Loucy (cell line): ENCODE results near the gene DRD2.

ENCODE experiments used
- H2AFZ ChIP-seq: fragments of 200-600 bp; sonication (generic); 2 replicates; pipeline ENCODE4 v1.6.0; 2016; ENCODE audit warnings: antibody characterized with exemption, mild to moderate bottlenecking, low read length, moderate library complexity
- H3F3A ChIP-seq: fragments of 200-600 bp; 2 replicates; pipeline ENCODE4 v1.6.0; 2016; ENCODE audit warnings: antibody characterized with exemption, low read depth, mild to moderate bottlenecking
- H3K27me3 ChIP-seq: fragments of 200-600 bp; sonication (generic); 2 replicates; pipeline ENCODE4 v1.6.1; 2014; ENCODE audit warnings: low read length, mild to moderate bottlenecking; ENCODE audit not compliant: insufficient read depth, poor library complexity, severe bottlenecking
- H3K36me3 ChIP-seq: fragments of 200-600 bp; sonication (generic); 2 replicates; pipeline ENCODE4 v1.6.1; 2016; ENCODE audit warnings: low read length; ENCODE audit not compliant: insufficient read depth
- H3K4me1 ChIP-seq: fragments of 200-600 bp; sonication (generic); 2 replicates; pipeline ENCODE4 v1.5.1; 2014; ENCODE audit warnings: low read length, mild to moderate bottlenecking; ENCODE audit not compliant: insufficient read depth, poor library complexity, severe bottlenecking
- H3K4me2 ChIP-seq: fragments of 200-600 bp; sonication (generic); 2 replicates; pipeline ENCODE4 v1.6.0; 2014; ENCODE audit warnings: antibody characterized with exemption, low read length, low read depth, mild to moderate bottlenecking; ENCODE audit not compliant: poor library complexity, severe bottlenecking
- H3K4me3 ChIP-seq: fragments of 200-600 bp; sonication (generic); 2 replicates; pipeline ENCODE4 v1.5.1; 2014; ENCODE audit warnings: low read length, mild to moderate bottlenecking, mixed read lengths; ENCODE audit not compliant: poor library complexity, severe bottlenecking
- H3K79me2 ChIP-seq: fragments of 200-600 bp; sonication (generic); 2 replicates; pipeline ENCODE4 v1.6.1; 2014; ENCODE audit warnings: low read length; ENCODE audit not compliant: insufficient read depth
- H3K9ac ChIP-seq: fragments of 200-600 bp; sonication (generic); 2 replicates; pipeline ENCODE4 v1.6.0; 2014; ENCODE audit warnings: mild to moderate bottlenecking, low read depth, low read length, moderate library complexity; ENCODE audit not compliant: poor library complexity, severe bottlenecking
- H3K9me2 ChIP-seq: fragments of 200-600 bp; sonication (generic); replicated peaks from 2 replicates; pipeline ENCODE4 v1.6.1; 2016; ENCODE audit warnings: low read depth, low read length, mixed read lengths
- H3K9me3 ChIP-seq: fragments of 200-600 bp; sonication (generic); 2 replicates; pipeline ENCODE4 v1.6.1; 2014; ENCODE audit warnings: mild to moderate bottlenecking, antibody characterized with exemption, low read length, low read depth; ENCODE audit not compliant: insufficient read depth
- H4K20me1 ChIP-seq: fragments of 200-600 bp; sonication (generic); 2 replicates; pipeline ENCODE4 v1.6.0; 2014; ENCODE audit warnings: antibody characterized with exemption, low read length, mild to moderate bottlenecking; ENCODE audit not compliant: insufficient read depth, poor library complexity, severe bottlenecking
- EZH2phosphoT487 ChIP-seq: fragments of 200-600 bp; IDR thresholded peaks from 2 replicates; pipeline ENCODE4 v1.6.1; 2018; ENCODE audit warnings: antibody characterized with exemption, mild to moderate bottlenecking, moderate library complexity, borderline replicate concordance
- TF ChIP-seq, protein P1 (sequence below): fragments of 200-600 bp; sonication (generic); conservative IDR thresholded peaks from 2 replicates; pipeline ENCODE4 v1.5.1; 2014; ENCODE audit warnings: mild to moderate bottlenecking, antibody characterized with exemption, low read length

DRD2 gene

GRCh38 chr11:113467545-113467944 lies 7.7 kb downstream of the DRD2 start:
- Histone ChIP-seq H3K9ac (no peak overlapping the region), H3K79me2 (no peaks in the 10 kb centered on the region), H3K9me2 (no peaks in the 10 kb centered on the region), H3K27me3 (no peaks in the 10 kb centered on the region), H3K4me2 (no peak overlapping the region), H3K4me1 (no peaks in the 10 kb centered on the region), H2AFZ (no peak overlapping the region), H3K9me3 (no peaks in the 10 kb centered on the region), H3K36me3 (no peaks in the 10 kb centered on the region), H4K20me1 (no peaks in the 10 kb centered on the region), H3F3A (no peaks in the 10 kb centered on the region), H3K4me3 (no peak overlapping the region)
- TF ChIP-seq, protein P1, sequence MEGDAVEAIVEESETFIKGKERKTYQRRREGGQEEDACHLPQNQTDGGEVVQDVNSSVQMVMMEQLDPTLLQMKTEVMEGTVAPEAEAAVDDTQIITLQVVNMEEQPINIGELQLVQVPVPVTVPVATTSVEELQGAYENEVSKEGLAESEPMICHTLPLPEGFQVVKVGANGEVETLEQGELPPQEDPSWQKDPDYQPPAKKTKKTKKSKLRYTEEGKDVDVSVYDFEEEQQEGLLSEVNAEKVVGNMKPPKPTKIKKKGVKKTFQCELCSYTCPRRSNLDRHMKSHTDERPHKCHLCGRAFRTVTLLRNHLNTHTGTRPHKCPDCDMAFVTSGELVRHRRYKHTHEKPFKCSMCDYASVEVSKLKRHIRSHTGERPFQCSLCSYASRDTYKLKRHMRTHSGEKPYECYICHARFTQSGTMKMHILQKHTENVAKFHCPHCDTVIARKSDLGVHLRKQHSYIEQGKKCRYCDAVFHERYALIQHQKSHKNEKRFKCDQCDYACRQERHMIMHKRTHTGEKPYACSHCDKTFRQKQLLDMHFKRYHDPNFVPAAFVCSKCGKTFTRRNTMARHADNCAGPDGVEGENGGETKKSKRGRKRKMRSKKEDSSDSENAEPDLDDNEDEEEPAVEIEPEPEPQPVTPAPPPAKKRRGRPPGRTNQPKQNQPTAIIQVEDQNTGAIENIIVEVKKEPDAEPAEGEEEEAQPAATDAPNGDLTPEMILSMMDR: no peak
- TF ChIP-seq EZH2phosphoT487: no peak

- no peaks in the 10 kb centered on the region for H3F3A ChIP-seq
- TF ChIP-seq, protein P1: no peak
- no peak for TF ChIP-seq EZH2phosphoT487
- no peaks in the 10 kb centered on the region for H3K36me3 ChIP-seq
- no peaks in the 10 kb centered on the region for H3K9me3 ChIP-seq
- H3K4me3 ChIP-seq: no peak overlapping the region
- H3K27me3 ChIP-seq: no peaks in the 10 kb centered on the region
- H3K4me1 ChIP-seq: no peaks in the 10 kb centered on the region
- H3K9me2 ChIP-seq: no peaks in the 10 kb centered on the region
- H3K9ac ChIP-seq: no peak overlapping the region
- no peaks in the 10 kb centered on the region for H4K20me1 ChIP-seq
- H3K4me2 ChIP-seq: no peak overlapping the region
- H3K79me2 ChIP-seq: no peaks in the 10 kb centered on the region
- H2AFZ ChIP-seq: no peak overlapping the region
Observed at GRCh38 chr11:113465786-113466185, 9.4 kb downstream of the DRD2 start.

GRCh38 chr11:113464416-113464815 lies 10.8 kb downstream of the DRD2 start:
- Histone ChIP-seq H3K4me3 (no peak overlapping the region), H3K36me3 (no peaks in the 10 kb centered on the region), H2AFZ (no peak overlapping the region), H3K79me2 (no peaks in the 10 kb centered on the region), H3F3A (no peaks in the 10 kb centered on the region), H4K20me1 (no peaks in the 10 kb centered on the region), H3K4me1 (no peaks in the 10 kb centered on the region), H3K9me3 (no peaks in the 10 kb centered on the region), H3K4me2 (no peak overlapping the region), H3K27me3 (no peaks in the 10 kb centered on the region), H3K9me2 (no peaks in the 10 kb centered on the region), H3K9ac (no peak overlapping the region)
- TF ChIP-seq EZH2phosphoT487: no peak
- TF ChIP-seq, protein P1: no peak
